Suppressor macrophage (primary cell): ENCODE results near the gene TGM1.

Source experiments
- DNase-seq, 4 experiments: peaks; one replicate each; pipeline ENCODE4 v3.0.0-alpha.2; 2020 to 2022

TGM1 gene

DNA sequence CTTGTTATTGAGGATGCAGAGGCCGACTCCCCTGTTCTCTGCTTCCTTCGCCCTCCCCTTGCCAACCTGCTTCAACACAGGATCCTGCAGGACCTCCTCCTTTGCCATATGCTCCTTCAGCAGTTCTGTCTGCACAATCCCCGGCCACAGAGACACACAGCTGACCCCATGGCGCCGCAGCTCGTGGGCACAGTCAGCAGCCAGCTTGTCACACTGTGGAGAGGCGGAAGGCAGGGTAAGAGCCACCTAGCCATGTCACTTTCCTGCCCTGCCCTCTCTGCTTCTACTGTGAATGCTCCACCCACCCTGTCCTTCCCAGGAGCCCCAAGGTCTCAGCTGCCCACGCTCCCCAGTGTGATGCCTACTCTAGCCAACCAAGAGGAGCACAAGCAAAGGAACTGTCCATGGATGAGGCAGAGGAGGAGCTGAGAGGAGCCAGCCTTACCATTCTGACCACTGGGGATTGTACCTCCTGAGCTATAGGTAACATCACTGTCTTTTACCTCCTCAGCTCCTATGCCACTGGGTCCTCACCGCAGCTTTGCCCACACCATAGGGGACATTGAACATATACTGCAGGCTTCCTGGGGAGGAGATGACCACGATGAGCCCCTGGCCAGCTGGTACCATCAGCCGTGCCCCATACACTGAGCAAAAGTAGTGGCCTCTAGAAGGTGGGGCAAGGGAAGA lies 29.3 kb upstream of the TGM1 start:
- peak in 1 of 4 experiments; percentile 45 for DNase-seq

DNA sequence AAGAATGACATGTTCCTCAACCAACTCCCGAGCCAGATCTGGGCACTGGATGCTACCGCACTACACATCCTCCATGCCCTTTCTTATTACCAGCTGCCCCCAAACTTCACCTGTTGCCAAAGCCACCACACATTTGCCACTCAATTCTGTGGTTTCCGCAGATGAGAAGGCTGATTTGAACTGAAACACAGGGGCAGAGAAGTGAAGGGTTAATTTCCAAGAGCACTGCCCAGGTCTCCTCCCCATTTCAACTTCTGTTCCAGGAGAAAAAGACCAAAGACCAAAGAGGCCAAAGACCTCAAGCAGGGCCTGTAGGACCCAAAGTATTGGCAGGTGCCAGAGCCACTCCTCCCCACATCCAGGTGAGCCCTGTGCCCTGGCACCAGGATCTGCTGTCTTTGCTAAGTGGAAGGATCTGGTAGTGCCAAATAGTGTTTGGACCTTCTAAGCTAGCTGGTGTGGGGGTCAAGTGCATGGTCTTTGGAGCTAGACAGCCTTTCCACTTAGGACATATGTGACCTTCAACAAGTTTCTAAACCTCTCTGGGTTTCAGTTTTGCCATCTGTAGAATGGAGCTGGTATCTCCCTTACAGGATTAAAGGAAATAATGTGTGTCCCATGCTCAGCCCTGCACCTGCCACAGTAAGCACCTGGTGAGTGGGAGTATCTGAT lies 28.6 kb upstream of the TGM1 start:
- DNase-seq, result no peak

DNA sequence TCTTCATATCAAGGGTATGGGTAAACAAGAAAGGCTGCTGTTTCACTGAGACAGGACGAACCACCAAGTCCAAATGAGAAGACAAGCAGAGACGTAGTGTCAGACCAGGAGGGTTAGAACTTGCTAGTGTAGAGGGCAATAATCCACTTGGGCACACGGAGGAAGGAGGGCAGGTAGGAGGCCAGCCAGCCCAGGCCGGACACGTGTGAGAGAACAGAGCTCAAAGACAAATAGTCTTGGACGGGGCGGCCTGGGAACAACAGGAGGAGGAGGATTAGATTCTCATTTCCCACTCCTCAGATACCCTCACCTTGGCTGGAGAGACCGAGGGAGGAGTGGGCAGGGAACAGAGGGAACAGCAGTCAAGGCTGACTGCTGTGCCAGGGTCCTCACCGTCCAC lies 27.8 kb upstream of the TGM1 start:
- no peak for DNase-seq

DNA sequence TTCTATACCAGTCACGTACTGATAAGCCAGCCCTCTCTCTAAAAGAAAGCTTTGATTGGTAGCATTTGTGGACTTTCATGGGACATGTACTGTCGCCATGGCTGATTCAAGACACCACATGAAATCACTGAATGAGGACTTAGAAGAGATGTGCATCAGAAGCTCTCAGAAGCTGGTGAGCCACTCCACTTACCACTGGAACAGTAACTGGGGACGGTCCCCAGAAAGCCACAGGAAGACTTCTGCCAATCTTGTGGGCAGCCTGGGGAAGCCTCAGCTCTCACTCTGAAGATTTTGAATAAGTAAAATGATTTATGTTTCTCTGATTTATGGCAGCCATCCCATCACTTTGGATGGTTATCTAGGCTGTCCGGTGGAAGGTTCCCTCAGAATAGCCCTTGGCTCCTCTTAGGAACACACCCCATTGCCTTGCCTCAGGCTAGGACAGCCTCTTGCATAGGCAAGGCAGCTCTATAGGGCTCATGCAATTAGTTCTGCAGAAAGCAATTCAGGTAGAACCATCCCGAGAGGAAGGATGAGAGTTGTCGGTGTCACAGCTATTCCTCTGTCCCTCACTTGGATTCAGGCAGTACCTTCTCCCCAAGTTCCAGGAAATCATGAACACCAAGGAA lies 26.8 kb upstream of the TGM1 start:
- no peak for DNase-seq

DNA sequence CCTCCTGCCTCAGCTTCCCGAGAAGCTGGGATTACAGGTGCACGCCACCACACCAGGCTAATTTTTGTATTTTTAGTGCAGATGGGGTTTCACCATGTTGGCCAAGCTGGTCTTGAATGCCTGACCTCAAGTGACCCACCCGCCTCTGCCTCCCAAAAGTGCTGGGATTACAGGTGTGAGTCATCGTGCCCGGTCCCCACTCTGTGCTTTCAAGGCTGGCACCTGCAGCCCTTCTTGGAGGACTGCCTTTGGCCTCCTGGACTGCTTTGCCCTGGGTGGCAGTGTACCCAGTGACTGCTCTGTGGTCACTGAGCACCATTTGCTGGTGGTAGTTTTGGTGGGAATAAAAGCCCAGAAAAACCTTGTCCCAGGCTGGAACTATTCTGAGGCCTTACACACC lies 24.0 kb upstream of the TGM1 start:
- no peak for DNase-seq

DNA sequence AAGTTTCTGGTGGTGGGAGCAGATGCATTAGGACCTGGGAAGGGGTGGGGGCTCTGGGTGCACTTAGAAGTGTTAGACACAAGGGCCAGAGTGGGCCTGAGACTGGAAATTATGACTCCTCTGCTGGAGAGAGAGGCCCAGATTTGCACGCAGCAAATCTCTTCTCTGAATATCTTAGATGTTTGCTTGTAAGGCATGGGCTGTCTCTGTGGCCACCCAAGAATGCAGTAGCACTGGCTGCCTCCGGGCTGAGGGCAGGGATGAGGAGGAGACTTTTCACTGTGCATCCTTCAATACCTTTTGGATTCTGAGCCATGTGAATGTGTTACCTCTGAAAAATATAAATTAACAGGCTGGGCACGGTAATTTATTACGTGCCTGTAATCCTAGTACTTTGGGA lies 22.4 kb upstream of the TGM1 start:
- no peak for DNase-seq

DNA sequence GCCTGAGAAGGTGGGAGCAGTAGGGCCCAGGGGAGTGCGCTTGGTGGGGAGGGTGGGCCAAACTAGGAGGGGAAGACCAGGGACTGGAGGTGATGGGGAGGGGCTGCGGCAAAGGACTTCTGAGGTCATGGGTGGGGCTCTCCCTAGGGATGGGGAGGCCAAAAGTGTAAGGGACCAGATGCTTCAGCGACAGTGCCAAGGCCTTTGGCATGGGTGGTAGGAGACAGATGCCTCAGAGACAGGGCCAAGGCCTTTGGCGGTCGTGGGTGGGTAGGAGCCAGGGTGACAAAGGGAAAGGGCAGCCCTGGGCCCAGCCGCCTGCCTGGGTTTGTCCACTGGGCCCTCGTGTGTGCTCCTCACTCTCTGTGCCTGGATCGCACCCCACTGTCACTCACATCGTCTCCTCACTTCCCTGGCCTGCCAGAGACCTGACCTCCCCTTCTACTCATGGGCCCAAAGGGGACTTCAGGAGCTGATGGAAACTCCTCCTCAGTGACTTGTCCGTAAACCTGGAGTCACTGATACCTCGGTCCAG lies 21.6 kb upstream of the TGM1 start:
- DNase-seq, result no peak

DNA sequence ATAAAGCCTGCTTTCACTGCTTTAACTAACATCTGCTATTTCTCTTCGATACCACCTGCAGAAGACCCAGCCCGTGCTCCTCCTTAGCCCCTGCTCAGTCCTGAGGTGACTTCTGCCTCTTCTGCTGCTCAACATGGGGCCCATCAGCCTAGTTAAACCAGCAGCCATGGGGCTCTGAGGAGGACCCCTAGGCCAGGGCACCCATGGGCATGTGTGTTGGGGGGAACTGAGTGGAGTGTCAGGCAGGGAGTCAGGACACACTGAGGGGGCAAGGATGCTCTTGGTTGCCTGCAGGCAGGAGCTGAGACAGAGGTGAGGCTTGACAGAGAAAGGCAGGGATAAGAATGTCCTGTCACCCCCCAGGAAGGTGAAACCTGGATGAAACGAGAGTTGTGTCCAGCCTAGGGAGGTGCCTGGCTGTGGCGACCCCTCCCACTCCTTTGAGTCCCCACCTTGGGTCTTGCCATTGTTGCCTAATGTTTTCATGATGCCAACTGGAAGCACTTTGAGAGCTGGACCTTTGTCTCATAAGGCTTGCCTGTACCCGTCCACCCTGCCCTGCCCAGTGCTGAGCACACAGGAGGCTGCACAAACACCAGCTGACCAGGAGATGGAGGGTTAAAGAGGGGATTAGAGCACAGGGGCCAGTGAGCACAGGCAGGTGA lies 21.0 kb upstream of the TGM1 start:
- DNase-seq, result no peak

DNA sequence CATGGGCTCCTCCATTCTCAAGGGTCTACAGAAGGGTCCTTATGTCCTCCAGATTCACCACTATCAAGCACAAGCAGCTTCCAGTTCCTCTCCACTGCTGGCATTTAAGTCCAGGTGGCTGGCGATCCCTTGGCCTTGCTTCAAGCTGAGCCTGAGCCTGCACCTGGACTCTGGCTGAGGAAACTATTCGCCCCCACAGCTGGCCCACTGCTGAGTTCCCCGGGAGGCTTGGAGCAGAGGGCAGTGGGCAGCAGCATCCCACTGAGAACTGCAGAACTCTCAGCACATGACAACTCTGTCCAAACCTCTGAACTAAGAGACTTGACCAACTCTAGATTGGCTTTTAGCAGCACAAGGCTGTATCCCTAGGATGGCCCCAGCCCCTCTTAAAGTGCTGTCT lies 19.8 kb upstream of the TGM1 start:
- peak in 2 of 4 experiments; percentile 53 to 60 for DNase-seq

DNA sequence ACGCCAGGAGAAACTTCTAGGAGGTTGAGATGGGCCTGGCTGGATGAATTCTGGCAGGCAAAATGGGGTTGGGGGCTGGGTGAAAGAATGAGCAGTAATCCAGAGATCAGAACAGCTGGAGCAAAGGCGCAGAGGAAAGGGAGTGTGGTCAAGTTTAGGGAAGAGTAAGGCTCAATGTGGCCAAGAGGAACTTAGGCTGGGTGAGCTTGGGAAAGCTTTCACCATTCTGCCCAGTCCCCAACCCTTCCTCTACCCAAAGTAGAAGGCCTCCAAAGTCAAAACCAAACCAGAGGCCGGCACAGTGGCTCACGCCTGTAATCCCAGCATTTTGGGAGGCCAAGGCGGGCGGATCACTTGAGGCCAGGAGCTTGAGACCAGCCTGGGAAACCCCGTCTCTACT lies 18.7 kb upstream of the TGM1 start:
- DNase-seq, result peak; percentile 35 to 75 (median 66)

DNA sequence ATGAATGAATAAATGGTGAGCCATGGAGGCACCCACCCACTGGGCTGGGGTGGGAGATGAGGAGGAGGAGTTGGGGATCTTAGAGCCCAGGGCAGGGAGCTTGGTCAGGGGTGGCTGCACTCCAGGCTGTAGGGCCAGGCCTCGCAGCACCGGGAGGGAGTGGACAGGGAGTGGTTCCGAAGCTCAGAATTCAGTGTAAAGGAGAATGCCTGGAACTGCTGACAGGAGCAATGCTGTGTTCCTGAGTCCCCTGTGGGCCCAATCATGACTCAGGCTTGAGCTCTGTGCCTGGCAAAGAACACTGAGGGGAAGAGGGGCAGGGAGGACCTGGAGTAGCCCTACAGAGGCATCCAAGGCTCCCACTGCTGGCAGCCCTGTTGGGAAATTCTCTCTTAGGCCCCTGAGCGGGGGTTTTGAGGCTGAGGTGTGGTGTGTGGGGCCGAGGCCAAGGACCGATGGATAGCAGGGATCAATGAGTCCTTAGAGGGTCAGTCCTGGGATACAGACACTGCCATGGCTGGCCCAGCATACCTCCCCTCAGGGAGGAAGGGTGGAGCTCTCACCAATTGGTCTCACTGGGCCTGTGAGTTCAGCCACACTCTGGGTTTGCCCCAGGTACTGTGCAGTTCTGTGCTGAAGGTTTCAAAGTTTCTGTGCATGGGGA lies 18.0 kb upstream of the TGM1 start:
- peak in 3 of 4 experiments; percentile 21 to 23 (median 21) for DNase-seq

DNA sequence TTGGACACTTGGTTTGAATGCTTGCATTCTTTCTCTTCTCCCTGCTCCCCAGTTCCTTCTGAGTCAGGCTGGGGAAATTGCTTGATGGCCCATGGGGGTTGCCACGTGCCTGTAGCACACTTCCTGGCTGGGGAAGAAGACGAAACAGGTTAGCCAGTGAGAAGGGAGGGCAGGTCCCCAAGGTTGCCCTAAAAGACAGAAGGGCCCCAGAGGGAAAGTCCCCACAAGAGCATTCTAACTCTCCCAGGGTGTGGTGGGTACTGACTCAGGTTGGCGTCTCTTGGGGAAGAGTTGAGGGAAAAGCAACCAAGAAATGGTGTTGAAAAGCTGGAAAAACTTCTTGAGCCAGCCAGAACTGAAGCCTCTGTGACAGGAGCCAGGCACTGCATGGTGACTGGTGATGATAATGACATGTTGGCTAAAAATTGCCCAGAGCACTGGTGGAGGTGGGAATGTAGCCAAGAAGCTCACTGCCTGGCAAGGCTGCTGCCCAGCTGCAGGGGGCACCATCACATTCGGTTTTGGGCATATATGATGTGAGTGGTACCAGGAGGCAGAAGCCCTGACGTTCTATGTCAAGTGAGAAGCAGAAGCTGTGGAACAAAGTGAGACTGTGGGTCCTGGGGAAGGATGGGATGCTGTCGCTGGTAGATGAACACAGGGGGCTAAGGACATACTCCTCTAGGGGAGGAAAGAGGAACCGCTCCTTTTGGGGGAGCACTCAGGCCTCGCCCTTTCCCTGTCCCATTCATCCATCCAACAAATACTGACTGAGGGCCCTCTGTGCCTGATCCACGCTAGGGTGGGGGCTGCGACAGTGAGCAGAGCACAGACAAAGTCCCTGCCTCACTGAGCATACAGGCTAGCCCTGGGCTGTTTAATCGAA lies 16.6 kb upstream of the TGM1 start:
- peak; percentile 48 to 70 (median 64) for DNase-seq

DNA sequence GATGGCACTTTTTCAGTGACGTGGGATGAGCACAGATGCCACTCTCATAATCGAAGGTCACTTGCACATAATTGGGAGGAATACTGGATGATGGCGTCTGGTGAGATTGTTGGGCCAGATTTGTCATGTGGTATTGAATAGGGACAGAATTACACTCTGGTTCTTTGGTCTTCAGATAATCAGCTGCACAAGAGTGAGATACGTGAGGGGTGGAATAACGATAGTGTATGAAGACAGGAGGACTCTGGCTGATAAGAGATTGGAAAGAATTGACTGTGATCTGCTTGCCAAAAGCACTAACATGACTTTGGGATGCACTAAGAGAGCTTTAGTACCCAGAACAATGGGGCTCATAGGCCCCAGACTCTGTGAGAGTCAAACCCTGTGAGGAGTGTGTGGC lies 15.4 kb upstream of the TGM1 start:
- DNase-seq, result no peak

DNA sequence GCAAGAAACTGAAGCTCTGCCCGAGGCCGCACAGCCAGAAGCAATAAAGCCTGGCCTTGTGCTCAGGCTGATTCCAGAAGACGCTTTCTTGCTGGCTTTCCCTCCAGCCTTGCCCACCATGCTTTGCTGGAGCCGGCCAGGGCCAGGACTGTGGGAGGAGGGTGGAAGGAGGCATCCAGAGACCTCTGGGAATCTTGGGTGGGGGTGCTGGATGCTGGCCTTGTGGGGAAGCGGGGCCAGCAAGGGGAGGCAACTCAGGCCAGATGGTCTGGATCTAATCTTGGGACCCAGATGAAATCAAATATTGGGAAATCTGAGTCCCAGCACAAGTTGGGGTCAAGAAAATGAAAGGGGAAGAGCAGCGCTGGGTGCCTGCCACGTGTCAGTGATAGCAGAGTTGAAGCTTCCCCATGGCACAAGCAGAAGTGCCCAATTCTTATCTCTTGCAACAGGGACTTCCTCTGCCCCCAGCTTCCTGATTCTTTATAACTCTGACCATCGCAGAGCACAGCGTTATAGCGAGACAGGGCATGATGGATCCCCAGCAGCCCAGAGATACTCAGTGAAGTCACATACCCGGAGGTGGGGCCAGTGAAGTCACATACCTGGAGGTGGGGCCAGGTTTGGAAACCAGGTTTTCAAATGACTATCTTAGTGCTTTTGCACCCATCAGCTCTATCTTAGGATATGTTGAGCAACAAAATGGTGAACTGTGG lies 14.8 kb upstream of the TGM1 start:
- DNase-seq, result peak; percentile 79 to 94 (median 90)

DNA sequence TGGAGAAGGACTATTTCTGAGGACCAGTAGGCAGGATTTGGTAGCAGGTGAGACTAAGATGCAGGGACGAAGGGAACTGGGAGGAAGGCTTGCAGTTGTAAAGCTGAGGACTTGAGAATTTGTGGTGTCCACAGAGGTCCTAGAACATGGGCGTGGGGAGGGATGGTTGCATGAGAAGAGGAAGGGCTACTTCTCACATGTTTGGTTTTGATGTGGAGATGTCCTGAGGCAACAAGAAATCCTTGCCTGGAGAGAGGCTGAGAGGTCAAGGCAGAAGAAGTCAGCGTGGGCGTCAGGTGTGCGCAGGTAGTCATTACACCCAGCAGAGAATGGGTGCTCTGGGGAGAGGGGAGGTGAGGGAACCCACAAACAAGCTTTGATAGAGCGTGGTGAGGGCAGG lies 14.1 kb upstream of the TGM1 start:
- DNase-seq, result peak; percentile 34 to 74 (median 68)

DNA sequence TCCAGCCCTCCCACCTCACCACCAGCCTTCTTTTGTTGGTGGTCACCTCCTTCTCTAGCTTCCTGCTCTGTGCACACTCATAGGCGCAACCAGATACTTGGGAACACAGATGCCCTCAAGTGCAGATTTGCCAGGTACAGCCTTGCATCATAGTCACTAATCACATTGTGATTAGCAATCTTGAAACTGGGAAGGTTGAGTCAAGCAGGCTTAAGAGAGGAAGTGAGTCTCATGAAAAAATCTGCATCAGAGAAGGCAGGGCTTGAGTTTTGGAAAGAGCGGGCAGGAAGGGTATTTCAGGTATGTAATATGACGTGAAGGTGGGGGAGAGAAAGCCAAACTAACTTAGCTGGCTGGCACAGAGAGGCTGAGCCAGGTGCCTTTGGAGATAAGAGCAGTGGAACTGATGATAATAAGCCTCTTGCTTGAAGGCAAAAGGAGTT lies 11.1 kb upstream of the TGM1 start:
- DNase-seq, result peak; percentile 59 to 86 (median 76)

DNA sequence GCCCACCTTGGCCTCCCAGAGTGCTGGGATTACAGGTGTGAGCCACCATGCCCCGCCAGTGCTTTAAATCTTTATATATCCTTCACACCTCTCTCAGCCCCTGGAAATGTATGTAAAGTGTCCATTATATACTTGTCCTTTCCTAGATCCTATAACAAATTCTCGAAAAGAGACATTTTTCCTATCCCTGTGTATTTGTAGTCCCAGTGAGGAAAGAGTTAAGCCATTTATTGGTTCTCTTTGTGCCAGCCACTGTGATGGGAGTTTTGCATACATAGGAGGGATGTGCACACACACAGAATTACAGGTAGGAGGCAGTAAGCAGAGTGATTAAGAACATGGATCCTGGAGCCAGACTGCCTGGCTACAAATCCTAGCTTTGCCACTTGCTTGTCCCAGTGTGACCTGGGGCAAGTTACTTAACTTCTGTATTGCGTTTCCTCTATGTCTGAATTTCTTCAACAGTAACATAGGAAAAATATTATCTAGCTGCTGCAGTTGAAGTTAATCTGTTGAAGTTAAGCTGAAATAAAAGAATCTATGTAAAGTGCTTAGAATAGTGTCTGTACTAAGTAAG lies 10.5 kb upstream of the TGM1 start:
- DNase-seq, result peak; percentile 43 to 68 (median 65)

DNA sequence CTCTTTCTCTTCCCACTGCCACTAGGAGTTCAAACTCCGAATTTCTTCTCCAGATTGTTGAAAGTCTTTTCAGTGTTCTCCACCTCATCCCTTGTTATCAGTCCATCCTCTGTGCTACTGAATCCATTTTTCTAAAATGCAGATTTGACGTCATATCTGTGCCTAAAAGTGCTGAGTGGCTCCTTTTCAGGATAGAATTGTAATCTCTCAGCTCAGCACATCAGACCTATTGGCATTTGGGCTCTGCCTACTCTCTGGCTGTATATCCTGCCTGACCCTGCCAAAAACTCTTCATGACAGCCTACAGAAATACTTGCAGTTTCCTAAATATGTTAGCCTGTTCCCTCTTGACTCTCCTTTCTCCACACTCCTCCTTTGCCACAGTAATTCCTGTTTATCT lies 9.5 kb upstream of the TGM1 start:
- DNase-seq, result peak in 2 of 4 experiments; percentile 31 to 41

DNA sequence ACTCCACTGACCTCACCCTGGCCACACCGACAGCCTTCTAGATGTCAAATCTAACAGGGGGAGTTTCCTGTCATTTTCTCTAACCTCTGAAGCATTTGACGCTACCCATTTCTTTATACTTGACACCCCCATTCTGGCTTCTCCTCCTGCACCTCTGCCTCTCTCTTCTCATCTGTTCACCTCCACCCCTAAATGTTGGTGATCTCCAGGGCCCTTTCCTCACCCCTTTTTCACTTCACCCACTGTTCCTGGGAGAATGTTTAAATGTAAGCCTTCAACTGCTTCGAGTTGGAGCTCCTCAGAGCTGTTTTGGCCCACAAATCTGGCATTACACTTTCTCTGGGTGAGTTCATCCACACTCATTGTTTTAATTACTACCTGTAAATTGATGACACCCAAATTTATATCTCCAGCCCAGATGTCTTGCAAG lies 8.9 kb upstream of the TGM1 start:
- no peak for DNase-seq

DNA sequence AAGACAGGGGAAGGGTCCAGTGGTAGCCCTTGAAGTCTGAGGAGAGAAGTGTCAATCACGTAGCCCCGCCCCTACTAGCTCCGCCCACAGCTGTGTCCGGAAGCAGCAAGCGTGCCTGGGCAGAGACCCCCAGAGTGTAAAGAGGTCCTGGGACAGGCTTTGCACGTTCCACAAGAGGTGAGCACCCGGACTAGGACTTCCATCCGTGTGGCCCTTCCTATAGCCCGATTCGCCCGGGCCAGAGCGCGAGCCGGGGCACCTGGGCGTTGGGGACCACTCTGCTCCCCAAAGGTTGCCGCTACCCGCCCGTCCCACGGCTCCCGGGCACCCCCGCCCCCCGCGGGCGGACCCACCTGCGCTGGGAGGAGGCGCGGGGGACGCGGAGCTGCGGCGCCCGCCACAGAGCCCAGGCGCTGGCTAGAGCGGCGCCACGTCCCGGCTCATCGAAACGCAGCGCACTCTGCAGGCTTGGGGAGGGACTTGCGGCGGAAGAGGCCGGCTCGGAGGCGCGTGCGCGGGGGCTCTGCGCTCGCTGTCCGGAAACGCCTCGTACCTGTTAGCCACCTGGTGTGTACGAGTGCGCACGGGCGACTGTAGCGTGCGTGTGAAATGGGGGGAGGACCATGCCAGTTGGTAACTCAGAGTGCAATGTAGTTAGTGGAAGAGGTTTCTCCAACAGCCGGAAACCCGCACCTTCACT lies 8.3 kb upstream of the TGM1 start, which contains the start of gene RABGGTA:
RABGGTA (minus strand) TSS at position 464 of the 700 bp plus-strand sequence. CDS start 482 bp downstream, outside the sequence.
- peak; percentile 89 to 96 (median 92) for DNase-seq
